Kidney capillary endothelial cell (primary cell): ENCODE data around the gene FAM240A.
"Not testable (repeated sequence)": the region's sequence is repeated elsewhere in the genome, so short reads cannot be mapped to it uniquely, and the experiment has no call there.

Experiments used
- DNase-seq: peaks from one replicate; pipeline ENCODE4 v3.0.0-alpha.2; 2018; ENCODE audit warnings: low spot score

FAM240A gene

DNA sequence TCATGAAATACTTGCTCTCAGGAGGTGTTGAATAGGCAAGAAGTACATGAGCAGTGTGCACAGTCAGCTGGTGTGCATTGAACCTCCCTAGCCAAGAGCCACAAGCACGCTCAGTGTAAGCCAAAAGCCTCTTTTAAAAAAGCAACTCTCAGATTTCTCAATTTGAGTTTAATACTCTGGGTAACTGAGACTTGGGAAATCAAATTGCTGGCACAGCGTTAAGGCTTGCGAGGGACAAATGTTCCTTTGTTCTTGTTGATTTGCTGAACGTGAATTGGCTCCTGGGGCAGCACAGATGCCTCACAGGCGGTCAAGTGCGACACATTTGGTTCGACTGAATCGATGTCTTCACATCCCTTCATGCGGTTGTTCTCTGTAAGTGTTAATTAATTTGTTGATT lies at the start of gene FAM240A:
TSS of gene FAM240A (plus strand) at position 202 of the 400 bp plus-strand sequence. CDS start at position 361, 159 bp downstream.
- DNase-seq, result no peak

DNA sequence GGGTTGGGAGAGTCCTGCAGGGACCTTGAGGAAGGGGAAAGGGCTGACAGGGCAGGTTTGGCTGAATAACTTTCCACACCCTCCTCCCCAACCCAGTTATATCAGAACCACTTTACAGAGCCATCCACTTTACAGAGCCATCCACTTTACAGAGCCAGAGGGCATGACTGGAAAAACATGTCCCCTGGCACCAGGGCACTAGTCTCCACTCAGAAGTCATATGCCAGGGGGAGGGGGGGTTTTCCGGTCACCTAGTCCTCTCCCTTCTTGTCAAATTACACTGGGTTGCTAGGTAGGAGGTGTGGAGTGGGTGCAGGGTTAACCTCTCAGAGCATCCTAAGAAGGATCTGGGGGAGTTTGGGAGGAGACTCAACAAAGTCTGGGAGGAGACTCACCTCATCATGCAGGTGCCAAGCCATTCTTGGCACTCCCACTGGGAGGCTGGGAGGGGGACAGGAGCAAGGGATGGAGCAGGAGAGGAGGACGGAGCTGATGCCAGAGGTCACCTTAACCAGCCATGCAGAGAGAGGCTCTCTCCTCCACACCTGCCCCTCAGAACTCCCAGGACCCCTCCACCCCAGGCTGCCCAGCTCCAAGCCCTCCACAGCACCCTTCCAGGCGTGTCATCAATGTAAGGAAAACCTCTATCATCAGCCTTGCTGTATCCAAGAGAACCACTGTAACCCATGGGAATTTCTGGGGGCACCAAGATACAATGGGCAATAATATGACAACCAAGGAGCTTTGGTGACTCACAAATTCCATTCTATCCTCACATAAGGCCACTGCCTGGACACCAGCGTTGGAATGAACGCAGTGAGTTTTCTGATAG lies 47.9 kb upstream of the FAM240A start:
- no peak for DNase-seq

DNA sequence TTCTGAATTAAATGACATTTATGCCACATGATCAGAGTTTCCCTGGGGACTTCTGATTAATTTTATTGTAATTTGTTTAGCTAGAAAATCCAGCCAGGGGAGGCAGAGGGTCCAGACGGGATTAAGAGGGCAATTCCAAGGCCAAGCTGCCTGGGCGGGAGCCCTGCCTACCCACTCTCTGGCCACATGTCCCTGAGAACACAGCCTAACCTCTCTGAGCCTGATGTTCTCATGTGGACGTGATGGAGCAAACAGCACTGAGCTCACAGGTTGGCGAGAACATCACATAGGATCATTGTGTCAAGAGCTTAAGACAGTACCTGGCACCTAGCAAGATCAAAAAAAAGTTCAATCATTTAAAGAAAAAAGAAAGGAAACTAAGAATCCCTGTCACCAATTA lies 47.2 kb upstream of the FAM240A start:
- no peak for DNase-seq

DNA sequence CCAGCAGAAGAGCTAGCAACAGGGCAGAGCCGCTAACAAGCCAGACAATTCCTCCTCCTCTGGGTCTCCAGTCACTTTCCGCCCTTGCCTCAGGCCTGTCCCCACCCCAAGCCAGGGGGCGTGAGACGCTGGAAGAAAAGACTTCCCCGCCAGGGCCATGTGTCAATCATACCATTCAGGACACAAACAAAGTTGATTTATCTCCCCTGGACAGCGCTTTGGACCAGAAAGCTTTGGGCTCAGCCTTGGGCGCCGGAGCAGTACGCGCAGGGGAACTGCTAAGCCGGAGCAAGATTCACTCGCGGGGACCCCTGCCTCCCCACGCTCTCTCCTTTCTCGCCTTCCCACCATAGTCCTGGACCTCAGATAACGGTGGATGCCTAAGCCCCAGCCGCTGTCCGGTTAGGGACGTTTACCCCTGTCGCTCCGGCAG lies 46.7 kb upstream of the FAM240A start:
- no peak for DNase-seq

DNA sequence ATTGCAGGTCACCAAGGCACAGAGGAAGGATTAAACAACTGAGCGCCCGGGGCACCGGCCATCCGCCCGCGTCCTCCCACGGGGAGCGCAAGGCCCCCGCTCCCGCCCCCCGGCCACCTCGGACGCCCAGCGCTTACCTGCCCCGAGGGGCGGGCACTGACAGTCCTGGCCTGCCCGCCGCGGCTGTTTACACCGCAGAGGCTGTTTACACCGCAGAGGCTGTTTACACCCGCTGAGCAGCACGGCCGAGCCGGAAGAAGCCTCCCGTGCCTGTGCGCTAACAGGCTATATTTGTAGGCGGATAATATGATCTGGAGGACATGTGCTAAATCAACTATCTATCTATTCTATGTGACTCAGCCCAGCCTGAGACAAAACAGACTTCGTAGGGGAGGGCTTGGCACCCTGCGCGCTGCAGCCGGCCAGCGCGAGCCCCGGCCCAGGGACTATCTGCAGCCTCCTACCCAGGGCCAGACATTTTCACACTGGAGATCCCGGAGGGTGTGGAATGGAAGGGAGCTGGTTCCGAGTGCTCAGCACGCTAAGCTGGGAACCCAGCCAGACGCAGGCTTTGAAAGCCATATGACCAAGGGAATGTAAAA lies 46.2 kb upstream of the FAM240A start, which contains the start of gene LRRC2:
TSS of gene LRRC2 (minus strand) at position 263 of the 602 bp plus-strand sequence. CDS start 14,711 bp downstream, outside the sequence.
- DNase-seq, result no peak

DNA sequence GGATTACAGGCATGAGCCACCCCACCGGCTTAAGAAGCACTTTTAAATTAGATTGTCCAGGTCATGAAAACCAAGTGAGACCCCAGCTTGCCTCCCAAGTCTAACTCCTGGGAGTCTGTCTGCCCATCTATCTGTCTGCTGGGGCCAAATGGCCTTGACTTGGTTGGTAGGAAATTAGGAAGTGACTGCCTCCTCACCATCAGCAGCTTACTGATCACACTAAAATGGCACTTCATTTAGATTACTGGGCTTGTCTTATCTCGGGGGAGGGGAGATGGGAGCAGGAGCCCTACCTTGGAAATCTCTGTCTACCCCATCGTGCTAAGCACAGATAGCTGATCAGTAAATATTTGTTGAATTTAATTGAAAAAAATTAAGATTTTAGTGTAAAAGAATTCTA lies 40.6 kb upstream of the FAM240A start:
- no peak for DNase-seq

DNA sequence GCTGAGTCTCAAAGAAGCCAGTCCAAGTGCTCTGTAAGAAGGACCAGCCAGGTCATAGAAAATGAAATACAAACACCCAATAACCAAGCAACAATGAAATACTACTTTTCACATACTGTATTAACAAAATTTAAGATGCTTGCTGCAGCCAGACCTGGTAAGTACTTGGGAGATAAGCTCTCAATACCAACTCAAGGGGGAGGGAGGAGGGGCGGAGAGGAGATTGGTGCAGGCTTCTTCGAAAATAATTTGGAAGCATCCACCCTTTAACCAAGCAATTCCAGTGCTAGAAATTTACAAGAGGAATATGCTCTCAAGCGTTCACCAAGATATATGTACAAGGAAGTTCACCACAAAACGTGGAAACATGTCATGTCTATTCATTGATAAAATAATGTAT lies 38.6 kb upstream of the FAM240A start:
- DNase-seq, result no peak

DNA sequence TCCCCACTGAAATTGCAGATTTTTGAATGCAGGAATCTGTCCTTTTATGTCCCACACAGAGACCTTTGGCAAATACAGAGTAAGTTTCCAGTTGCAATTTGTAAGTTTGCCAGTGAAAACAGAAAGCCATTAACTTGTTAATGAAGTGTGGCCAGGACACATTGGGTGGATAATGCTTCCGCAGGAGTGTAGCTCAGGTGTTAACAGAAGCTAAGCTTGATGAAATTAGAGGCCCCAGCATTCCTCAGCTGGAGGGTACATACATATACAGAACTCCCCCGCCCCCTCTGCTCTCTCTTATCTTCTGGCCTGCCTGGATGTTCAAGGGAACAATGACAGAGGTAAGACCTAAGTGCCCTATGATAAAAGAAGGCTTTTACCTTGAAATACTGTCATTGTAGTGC lies 38.1 kb upstream of the FAM240A start:
- no peak for DNase-seq

DNA sequence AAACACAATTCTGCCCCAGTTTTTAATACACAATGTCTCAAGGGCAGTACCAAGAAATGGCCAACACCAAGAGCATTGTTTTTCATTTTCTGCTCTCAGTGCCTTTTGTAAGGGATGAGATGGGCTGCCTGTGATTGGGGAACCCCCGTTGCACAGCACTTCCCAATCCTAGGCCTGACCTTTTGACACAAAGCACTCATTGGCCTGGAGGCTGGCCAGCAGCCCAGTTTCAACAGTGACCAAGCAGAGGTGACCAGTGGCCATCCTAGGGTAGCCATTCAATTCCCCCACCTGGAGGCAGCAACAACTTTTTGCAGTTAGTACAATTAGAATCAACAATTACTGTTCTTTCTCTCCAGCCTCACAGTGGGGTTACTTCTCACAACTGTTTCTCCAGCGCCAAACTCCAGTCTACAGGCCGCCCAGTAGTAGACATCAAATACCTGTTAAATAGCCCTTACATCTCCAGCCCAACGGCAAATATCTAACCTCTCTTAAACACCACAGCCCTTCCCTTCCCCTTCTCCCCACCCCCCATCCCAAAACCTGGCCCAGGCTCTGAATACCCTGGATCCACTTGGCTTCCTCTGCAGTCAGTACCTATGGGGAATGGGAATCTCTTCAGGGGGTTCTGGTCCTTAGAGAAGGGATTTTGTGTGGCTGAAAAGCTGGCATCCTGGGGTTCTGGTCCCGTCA lies 37.3 kb upstream of the FAM240A start:
- DNase-seq, result no peak

DNA sequence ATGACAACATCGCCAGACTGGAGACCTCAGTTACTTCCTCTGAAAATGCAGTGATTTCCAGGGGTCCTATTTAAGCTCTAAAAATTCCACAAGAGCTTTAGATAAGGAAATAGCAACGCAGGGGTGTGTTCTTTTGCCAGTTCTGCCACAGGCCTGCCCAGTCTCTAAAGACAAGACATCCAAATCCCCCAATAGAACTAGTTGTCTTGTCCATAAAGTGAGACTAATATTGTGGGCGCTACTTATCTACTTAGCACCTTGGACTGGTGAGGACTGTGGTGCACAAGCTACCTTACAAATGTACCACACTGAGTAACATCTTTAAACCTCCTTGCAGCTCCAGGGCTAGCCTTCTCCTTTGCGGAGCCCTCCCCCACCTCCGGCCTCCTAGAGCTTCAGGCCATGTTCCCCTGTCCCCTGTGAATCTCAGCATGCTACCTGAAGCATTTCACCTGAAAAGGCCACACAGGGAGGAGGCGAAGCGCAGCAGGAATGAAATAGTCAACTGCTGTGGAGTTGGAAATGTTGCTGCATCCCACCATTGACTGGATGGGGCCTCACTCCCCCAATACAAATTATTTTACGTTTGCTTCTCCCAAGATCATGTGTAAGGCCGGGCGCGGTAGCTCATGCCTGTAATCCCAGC lies 36.6 kb upstream of the FAM240A start:
- no peak for DNase-seq

DNA sequence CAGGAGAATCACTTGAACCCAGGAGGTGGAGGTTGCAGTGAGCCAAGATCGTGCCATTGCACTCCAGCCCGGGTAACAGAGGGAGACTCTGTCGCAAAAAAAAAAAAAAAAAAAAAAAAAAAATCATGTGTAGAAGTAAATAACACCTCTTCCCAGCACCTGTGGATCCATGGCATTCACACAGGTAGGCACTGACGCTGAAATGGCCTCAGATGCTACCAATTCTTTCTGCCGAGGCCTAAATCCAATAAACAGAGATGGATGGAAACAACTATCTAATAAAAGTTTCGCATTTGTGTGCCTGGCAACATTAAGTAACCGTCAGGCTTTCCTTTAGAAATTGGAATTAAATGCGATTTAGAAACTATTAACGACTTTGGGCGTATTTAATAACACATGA lies 35.9 kb upstream of the FAM240A start:
- DNase-seq, result no peak

DNA sequence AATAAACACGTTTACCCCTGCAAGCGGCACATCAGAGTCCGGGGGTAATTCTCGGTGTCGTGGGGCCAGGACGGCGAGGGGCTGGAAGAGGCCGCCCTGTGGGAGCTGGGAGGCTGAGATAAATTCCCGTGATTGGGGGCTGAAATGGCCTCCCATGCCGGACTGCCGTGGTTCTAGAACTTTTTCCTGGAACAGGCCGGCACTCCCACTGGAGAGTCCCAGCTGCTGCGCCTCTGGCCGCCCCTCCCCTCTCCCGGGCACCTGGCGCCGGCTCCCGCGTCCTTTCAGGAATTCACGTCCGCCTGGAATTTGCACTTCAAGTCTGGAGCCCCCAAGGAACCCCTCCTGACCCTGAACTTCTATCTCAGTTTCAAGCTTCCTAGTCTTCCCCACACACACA lies 35.4 kb upstream of the FAM240A start:
- no peak for DNase-seq

DNA sequence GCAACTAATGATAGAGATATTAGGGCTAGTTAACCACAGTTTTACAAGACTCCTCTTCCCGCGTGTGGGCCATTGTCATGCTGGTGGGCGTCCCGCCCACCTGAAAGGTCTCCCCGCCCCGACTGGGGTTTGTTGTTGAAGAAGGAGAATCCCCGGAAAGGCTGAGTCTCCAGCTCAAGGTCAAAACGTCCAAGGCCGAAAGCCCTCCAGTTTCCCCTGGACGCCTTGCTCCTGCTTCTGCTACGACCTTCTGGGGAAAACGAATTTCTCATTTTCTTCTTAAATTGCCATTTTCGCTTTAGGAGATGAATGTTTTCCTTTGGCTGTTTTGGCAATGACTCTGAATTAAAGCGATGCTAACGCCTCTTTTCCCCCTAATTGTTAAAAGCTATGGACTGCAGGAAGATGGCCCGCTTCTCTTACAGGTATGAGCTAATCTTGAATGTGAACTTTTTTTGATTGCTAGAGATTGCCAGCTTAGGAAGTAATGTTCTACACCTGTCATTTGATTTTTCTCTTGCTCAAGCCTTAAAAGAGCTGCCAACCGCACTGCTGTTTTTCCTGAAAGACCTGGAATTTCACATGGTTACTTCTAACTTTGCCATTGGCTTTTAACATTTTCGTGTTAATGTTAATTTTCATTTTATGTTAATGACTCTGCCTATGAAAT lies 34.6 kb upstream of the FAM240A start:
- not testable (repeated sequence) for DNase-seq

DNA sequence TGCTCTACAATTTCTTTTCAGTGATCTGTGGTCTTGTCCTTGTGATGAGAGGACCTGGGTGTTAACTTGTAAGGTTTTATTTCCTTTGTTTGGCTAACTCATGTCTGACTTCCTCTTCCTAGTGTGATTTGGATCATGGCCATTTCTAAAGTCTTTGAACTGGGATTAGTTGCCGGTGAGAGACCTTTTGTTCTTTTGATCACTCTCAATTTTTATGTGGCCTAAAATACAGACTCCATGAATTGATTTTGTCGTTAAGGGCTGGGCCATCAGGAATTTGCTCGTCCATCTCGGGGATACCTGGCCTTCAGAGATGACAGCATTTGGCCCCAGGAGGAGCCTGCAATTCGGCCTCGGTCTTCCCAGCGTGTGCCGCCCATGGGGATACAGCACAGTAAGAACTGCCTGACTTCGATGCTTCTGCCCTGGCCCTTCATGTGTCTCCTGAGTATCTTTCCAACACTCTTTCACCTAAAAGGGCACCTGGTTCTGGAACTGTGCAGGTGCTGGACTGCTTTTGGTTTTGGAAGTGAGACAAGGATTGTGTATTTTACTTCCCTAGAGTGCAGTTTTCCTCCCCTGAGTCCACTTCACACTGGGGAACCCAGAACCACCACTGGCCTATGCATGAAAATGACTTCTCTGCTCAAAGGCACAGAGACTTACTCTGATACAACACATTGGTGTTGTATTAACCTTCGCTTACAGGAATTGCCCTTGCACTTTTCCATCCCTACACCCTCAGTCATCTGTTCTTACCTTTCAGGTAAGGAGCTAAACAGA lies 33.2 kb upstream of the FAM240A start:
- peak; percentile 58 for DNase-seq

DNA sequence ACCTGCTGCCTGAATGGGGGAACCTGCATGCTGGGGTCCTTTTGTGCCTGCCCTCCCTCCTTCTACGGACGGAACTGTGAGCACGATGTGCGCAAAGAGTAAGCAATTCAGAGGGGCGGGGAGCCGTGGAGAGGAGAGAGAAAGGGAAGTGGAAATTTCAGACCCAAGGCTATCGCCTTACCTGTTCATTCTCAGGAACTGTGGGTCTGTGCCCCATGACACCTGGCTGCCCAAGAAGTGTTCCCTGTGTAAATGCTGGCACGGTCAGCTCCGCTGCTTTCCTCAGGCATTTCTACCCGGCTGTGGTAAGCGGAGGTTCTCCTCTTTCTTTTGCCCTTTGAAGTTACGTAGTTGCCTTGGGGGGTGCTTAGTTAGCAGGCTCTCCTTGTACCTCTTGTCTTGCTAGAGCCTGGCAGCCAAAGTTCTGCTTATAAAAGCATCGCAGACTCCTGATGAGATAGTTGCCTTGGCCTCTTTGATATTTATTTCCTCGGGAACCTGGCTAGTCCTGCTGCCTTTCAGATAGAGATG lies 32.5 kb upstream of the FAM240A start:
- no peak for DNase-seq

DNA sequence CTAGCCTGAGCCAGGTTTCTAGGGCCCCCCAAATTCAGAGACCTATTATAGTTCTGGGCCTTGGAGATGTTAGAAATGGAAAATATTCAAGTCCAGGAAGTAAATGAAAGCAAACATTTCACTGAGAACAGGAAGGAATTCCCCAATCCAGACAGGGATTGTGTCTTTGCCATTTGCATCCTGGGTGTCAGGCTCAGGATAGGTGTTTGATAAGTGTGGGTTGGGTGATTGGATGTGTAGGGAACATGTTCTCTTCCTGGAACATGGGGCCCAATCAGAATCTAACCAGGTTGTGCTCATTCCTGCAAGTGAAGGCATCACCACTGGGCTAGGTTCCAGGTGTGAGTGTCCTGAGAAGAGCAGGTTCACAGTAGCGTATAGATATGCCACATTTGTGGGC lies 31.6 kb upstream of the FAM240A start:
- no peak for DNase-seq

DNA sequence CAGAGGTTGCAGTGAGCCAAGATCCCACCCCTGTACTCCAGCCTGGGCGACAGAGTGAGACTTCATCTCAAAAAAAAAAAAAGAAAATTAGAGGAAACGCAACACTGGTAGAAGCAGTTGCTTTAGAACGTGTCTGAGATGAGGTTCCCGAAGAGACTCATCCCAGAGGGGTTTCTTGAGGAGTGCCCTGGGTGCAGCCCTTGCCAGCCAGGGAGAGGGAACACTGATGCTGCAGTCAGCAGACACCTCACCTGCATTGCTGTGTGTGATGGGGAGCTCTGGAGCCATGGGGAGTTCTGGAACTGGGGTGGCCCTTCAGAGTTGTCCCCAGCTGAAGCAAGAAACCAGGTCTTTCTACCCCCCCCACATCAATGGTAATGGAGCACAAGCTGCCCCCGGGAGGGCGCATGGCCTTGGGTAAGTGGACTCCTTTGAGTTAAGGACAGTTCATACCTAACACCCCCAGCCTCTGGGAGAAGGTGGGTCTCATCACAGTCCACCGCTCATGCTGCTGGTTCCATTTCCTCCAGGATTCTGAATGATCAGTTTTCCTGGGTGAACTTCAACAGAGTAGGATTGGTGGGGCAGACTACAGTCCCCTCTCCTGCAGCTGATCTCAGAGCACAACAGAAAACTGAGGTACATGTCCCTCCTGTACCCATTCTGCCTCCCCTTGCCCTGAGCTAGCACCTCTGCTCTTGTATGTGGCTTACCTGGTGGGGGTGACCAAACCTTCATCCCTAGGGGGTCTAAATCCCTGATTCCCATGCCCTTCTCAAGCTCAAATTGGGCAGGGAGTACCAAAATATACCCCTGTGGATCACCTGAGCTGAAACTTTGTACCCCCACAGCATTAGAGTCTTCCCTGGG lies 27.5 kb upstream of the FAM240A start:
- DNase-seq, result no peak

DNA sequence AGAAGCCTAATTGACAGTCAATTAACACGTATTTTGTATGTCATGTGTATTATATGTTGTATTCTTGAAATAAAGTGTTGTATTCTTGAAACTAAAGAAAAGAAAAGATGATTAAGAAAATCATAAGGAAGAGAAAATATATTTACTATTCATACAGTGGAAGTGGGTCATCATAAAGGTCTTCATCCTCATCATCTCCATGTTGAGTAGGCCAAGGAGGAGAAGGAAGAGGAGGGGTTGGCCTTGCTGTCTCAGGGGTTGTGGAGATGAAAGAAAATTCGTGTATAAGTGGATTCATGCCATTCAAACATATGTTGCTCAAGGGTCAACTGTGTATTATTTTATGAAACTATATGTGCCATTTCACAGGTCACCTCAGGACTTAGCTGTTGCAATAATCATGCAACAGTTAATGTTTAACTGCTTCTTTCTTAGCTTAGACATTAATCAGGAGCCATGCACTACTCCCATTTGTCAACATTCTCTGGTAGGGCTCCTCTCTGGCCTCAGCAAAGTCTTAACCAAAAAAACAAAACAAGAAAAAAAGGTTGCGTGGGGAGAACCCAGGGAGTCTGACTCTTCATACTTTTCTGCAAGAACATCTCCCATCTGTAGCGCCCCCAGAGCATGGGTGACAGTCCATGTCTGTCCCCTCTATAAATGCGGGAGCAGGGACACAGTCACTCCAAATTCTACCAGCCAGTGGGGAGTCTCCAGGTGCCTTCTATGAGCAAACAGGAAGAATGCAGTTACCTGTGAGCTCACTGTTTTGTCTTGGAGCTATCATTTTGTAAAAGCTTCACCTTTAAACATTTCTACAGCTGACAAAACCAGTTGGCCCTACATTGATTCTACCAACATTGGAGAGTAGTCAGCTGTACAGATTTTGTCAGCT lies 26.3 kb upstream of the FAM240A start:
- no peak for DNase-seq
